Peyer's patch (tissue), 4 donors: Measurements from ENCODE around the gene PSD2. TPM values are rescaled to one million over a fixed set of nuclear protein-coding genes. Genes with fewer than 3 reads are reported as not detected.

Experiments used
- DNase-seq, 3 donors: peaks; one replicate each; pipeline ENCODE4 v3.0.0-alpha.2; 2017 to 2019
- H3K27ac ChIP-seq, 4 donors: fragments of 200-600 bp; sonication (generic); one replicate each; pipeline ENCODE4 v1.5.1; 2016 to 2019
- H3K27me3 ChIP-seq, 2 donors: fragments of 200-600 bp; sonication (generic); one replicate each; pipeline ENCODE4 v1.5.1; 2019
- H3K36me3 ChIP-seq, 3 donors: fragments of 200-600 bp; sonication (generic); one replicate each; pipeline ENCODE4 v1.5.1; 2016 to 2019
- H3K4me1 ChIP-seq, 4 donors: fragments of 200-600 bp; sonication (generic); one replicate each; pipeline ENCODE4 v1.5.1; 2016 to 2019
- H3K4me3 ChIP-seq, 4 donors: fragments of 200-600 bp; sonication (generic); 1 replicate in 3 of 4; 2 replicates in 1 of 4; pipeline ENCODE4 v1.5.1; 2016 to 2019; ENCODE audit warnings: mild to moderate bottlenecking in 1 of 4
- H3K9me3 ChIP-seq, 4 donors: fragments of 200-600 bp; sonication (generic); one replicate each; pipeline ENCODE4 v1.5.1; 2016 to 2019; ENCODE audit warnings: mild to moderate bottlenecking in 1 of 4
- POLR2A ChIP-seq, 2 donors: fragments of 450-650 bp; IDR thresholded peaks; one replicate each; pipeline ENCODE4 v1.5.1; 2017; ENCODE audit warnings: antibody characterized with exemption in 2 of 2, mild to moderate bottlenecking in 2 of 2, moderate library complexity in 2 of 2
- total RNA-seq, 4 donors: library from RNA; depleted of rRNA; stranded (reverse); fragments of >200 nt; gene quantifications; one replicate each; pipeline ENCODE4 v1.1.0, GENCODE V29; 2016
- TF ChIP-seq, protein P1 (sequence below), 6 experiments: fragments of 450-650 bp in 4 of 6; fragments of 200-600 bp in 2 of 6; sonication (generic) in 1 of 6; IDR thresholded peaks; one replicate each; pipeline ENCODE4 v1.5.1; 2017 to 2019; ENCODE audit warnings: antibody characterized with exemption in 6 of 6, mild to moderate bottlenecking in 3 of 6, moderate library complexity in 1 of 6

The PSD2 gene
- total RNA-seq, 4 donors from 2014 or later, result not detected

DNA sequence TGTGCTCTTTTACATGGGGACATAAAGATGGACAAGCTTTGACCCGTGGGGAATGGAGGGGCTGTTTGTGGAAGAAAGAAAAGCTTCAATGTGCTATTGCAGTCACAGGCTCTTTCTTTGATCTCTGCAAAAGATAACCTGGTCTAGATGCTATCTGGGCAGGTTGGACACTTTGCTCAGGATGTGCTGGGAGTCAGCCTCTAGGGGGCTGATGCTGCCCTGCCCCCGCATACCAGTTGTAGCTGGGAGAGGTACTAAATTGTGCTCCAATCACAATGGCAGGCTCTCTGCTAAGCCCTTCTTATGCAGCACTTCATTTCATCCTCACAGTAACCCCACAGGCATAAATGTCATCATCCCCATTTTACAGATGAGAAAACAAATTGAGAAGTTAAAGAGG, 67.2 kb downstream of the PSD2 start:
- no peaks in the 10 kb centered on the region for H3K27me3 ChIP-seq
- no peaks in the 10 kb centered on the region for H3K4me1 ChIP-seq
- H3K9me3 ChIP-seq, result no peaks in the 10 kb centered on the region
- H3K4me3 ChIP-seq, result no peak overlapping the region
- TF ChIP-seq, protein P1, sequence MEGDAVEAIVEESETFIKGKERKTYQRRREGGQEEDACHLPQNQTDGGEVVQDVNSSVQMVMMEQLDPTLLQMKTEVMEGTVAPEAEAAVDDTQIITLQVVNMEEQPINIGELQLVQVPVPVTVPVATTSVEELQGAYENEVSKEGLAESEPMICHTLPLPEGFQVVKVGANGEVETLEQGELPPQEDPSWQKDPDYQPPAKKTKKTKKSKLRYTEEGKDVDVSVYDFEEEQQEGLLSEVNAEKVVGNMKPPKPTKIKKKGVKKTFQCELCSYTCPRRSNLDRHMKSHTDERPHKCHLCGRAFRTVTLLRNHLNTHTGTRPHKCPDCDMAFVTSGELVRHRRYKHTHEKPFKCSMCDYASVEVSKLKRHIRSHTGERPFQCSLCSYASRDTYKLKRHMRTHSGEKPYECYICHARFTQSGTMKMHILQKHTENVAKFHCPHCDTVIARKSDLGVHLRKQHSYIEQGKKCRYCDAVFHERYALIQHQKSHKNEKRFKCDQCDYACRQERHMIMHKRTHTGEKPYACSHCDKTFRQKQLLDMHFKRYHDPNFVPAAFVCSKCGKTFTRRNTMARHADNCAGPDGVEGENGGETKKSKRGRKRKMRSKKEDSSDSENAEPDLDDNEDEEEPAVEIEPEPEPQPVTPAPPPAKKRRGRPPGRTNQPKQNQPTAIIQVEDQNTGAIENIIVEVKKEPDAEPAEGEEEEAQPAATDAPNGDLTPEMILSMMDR (IDR thresholded peaks at IDR 0.05), result no peak
- no peak for TF ChIP-seq POLR2A (IDR thresholded peaks at IDR 0.05)
- no peak for DNase-seq
- H3K27ac ChIP-seq, result no peak overlapping the region
- no peaks in the 10 kb centered on the region for H3K36me3 ChIP-seq

DNA sequence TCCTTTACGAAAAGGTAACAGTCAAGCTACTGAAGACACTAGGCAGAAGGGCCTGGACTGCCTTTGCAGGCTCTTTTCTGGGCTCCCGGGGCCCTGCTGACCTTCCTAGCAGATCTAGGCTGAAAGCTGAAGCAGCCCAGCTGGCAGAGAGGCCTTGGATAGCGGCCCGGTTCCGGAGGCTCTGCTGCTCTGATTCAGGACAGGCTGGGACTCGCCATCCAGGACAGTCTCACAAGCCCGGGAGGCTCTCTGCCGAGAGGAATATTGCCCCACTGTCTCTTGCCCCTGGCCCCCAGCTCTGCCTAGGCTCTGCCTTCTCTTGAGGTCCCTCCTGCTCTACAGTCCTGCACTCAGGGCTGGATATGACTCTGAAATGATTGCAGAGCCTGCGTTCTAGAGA, 67.8 kb downstream of the PSD2 start:
- H3K4me1 ChIP-seq, result no peaks in the 10 kb centered on the region
- no peak overlapping the region for H3K27ac ChIP-seq
- H3K27me3 ChIP-seq, result no peaks in the 10 kb centered on the region
- no peaks in the 10 kb centered on the region for H3K9me3 ChIP-seq
- no peak overlapping the region for H3K4me3 ChIP-seq
- no peak for TF ChIP-seq POLR2A (IDR thresholded peaks at IDR 0.05)
- TF ChIP-seq, protein P1 (IDR thresholded peaks at IDR 0.05), result no peak
- H3K36me3 ChIP-seq, result no peaks in the 10 kb centered on the region
- DNase-seq, result peak in 1 of 3 donors; percentile 51

DNA sequence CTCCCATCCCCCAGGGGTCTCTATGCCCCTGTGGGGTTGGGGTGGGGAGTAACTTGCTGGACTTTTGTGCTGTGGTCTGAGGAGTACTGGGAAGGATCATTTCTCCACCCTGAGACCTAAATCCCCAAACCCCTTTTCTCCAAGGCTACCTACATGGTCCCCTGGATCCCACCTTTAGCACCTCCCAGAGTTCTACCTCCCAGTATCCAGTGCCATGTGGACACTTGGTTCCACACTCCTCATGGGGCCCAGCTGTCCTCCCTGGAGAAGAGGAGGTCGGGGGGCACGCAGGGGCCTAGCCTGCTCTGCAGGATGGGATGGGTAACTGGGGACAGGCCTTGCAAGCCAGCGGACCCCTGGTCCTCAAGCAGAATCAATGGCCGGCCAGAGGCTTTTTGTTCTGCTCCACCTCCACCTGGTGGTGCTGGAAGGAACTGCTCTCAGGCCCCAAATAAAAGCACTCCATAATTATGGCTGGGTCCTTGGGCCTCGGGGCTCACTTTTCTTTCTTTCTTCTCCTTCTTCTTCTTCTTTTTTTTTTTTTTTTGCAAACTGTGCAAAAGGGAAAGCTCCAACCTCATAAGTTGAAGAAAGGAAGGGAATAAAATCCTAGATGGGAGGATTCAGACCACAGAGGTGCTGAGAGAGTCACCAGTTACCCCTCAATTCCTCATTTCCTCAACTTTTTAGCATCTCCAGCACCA, 68.4 kb downstream of the PSD2 start:
- H3K27ac ChIP-seq, result no peak overlapping the region

DNA sequence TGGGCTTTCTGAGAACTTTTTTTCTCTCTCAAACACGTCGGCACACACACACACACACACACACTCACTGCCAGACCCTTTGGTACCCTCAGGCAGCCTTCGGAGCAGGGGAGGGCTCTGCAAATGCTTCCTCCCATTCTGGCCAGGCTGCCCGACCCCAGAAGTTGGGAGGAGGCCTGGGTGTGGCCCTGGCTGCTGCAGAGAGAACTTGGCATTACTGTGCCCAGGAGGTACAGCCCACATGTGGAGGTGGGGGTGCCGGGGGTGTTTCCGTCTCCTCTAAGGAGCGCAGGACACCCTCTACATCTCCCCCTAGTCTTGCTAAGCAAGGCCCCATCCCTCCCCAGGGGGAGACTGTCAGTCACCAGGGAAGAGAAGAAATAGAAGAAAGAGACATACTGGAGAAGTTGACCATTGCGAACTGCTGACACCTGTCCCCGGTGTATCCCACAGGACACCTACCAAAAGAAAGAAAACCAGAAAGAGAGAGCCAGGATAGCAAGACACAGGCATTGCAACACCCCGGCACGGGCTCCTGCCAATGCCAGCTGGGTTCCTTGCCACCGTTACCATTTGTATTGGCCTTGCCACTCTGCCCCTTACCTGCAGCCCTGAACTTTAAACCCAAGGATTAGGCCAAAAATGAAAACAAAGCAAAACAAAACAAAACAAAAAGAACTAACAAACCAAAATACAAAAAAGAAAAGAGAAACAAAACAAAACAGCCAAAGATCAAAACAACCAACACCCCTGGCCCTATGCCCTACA, 69.3 kb downstream of the PSD2 start:
- Histone ChIP-seq H3K36me3 (no peaks in the 10 kb centered on the region), H3K27me3 (no peaks in the 10 kb centered on the region), H3K27ac (no peak overlapping the region), H3K4me3 (no peak overlapping the region), H3K4me1 (no peaks in the 10 kb centered on the region), H3K9me3 (no peaks in the 10 kb centered on the region)
- no peak for DNase-seq
- TF ChIP-seq, protein P1 (IDR thresholded peaks at IDR 0.05), result no peak
- TF ChIP-seq POLR2A (IDR thresholded peaks at IDR 0.05), result no peak

More for the DNA sequence above, 68.4 kb downstream of the PSD2 start:
- Histone ChIP-seq H3K36me3 (no peaks in the 10 kb centered on the region), H3K4me3 (no peak overlapping the region), H3K4me1 (no peaks in the 10 kb centered on the region), H3K9me3 (no peaks in the 10 kb centered on the region), H3K27me3 (no peaks in the 10 kb centered on the region)
- peak; percentile 64 to 86 (median 70) for DNase-seq
- TF ChIP-seq, protein P1 (IDR thresholded peaks at IDR 0.05), result peak; percentile 72 to 93 (median 79)
- no peak for TF ChIP-seq POLR2A (IDR thresholded peaks at IDR 0.05)

DNA sequence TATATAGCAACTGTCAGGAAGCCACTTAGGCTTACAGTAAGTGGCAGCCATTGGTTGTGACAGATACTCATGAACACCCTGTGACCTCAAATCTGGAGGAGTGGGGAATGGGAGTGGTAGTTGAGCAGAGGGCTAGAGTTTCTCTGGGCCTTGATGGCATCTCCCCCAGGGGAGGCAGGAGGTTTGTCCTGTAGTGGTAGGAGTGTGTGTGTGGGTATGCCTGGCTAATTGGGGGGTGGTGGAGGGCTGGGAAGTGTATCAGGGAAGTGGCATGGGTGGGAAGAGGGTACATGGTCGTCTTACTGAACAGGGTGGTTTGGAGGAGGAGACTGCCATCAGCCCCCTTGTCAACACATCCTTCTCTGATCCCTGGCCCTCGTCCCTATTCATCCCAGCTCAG, 71.5 kb downstream of the PSD2 start:
- Histone ChIP-seq H3K36me3 (no peaks in the 10 kb centered on the region), H3K4me3 (no peak overlapping the region), H3K27me3 (no peaks in the 10 kb centered on the region), H3K4me1 (no peaks in the 10 kb centered on the region), H3K9me3 (no peaks in the 10 kb centered on the region), H3K27ac (no peak overlapping the region)
- no peak for DNase-seq
- no peak for TF ChIP-seq POLR2A (IDR thresholded peaks at IDR 0.05)
- TF ChIP-seq, protein P1 (IDR thresholded peaks at IDR 0.05), result no peak
